NCI-H1417 (cell line): ENCODE data around the gene UPF2.
"Not testable (repeated sequence)": the region's sequence is repeated elsewhere in the genome, so short reads cannot be mapped to it uniquely, and the experiment has no call there.

Experiments
- DNase-seq, 3 experiments: peaks; one replicate each; lab custom pipeline; 2025; lab: John Stamatoyannopoulos, UW

The UPF2 gene, protein sequence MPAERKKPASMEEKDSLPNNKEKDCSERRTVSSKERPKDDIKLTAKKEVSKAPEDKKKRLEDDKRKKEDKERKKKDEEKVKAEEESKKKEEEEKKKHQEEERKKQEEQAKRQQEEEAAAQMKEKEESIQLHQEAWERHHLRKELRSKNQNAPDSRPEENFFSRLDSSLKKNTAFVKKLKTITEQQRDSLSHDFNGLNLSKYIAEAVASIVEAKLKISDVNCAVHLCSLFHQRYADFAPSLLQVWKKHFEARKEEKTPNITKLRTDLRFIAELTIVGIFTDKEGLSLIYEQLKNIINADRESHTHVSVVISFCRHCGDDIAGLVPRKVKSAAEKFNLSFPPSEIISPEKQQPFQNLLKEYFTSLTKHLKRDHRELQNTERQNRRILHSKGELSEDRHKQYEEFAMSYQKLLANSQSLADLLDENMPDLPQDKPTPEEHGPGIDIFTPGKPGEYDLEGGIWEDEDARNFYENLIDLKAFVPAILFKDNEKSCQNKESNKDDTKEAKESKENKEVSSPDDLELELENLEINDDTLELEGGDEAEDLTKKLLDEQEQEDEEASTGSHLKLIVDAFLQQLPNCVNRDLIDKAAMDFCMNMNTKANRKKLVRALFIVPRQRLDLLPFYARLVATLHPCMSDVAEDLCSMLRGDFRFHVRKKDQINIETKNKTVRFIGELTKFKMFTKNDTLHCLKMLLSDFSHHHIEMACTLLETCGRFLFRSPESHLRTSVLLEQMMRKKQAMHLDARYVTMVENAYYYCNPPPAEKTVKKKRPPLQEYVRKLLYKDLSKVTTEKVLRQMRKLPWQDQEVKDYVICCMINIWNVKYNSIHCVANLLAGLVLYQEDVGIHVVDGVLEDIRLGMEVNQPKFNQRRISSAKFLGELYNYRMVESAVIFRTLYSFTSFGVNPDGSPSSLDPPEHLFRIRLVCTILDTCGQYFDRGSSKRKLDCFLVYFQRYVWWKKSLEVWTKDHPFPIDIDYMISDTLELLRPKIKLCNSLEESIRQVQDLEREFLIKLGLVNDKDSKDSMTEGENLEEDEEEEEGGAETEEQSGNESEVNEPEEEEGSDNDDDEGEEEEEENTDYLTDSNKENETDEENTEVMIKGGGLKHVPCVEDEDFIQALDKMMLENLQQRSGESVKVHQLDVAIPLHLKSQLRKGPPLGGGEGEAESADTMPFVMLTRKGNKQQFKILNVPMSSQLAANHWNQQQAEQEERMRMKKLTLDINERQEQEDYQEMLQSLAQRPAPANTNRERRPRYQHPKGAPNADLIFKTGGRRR

GRCh38 chr10:12042797-12043651 is at the start of gene UPF2:
Gene UPF2, minus strand, starts transcription at chr10:12042809. Its CDS starts 7,386 bp downstream, at chr10:12035423.
- DNase-seq = peak; percentile 90 to 97 (median 93)

DNA sequence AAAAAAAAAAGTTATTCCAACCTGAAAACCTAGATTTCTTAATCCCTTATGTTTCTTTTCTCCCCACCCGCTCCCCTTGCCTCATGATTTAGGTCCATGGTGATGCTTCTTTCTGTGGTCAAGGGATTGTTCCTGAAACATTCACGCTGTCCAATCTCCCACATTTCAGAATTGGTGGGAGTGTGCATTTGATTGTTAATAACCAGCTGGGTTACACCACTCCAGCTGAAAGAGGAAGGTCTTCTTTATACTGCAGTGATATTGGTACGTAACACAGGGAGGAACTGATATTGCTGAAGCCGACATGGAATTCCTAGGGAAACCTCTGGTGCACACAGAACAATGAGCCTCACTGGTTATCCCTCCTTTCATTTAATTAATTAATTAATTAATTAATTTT is 48.8 kb upstream of the UPF2 start:
- no peak for DNase-seq

DNA sequence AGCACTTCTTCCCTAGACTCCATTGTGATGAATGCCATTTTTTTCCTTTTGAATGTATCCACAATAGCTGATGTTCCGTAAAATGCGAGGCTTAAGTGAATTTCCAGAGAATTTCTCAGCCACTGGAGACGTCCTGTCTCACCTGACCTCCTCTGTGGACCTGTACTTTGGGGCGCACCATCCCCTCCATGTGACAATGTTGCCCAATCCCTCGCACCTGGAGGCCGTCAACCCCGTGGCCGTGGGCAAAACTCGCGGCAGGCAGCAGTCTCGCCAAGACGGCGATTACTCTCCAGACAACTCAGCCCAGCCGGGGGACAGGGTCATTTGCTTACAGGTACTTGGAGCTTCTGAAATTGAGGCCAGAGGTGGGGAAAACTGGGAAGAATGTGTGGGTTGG is 46.3 kb upstream of the UPF2 start:
- DNase-seq = no peak

DNA sequence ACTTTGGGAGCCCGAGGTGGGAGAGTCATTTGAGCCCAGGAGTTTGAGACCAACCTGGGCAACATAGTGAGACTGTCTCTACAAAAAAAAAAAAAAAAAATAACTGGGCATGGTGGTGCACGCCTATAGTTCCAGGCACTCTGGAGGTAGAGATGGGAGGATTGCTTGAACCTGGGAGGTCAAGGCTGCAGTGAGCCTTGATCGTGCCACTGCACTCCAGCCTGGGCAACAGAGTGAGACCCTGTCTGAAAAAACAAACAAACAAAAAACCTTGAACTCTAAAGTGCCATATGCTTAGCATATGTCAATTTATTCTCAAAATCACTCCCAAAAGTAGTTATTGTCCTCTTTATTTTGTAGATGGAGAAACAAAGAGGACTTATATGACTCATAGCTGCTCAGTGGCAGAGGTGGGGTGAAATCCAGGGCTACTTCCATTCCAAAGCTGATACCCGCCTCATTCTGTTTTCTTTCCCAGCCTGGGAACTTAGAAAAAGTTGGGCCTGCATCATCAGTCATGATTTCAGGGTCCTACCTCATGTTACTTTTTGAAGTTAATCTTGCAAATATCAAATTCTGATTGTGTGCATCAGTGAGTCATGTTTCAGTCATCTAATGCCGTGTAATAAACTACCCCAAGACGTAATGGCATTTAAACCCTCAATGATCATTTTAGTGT is 39.4 kb upstream of the UPF2 start:
- DNase-seq = no peak

- no peak for DNase-seq
Measured at GRCh38 chr10:12081470-12081869, 38.9 kb upstream of the UPF2 start.

- no peak for DNase-seq
Measured at GRCh38 chr10:12077580-12078180, 35.1 kb upstream of the UPF2 start.

DNA sequence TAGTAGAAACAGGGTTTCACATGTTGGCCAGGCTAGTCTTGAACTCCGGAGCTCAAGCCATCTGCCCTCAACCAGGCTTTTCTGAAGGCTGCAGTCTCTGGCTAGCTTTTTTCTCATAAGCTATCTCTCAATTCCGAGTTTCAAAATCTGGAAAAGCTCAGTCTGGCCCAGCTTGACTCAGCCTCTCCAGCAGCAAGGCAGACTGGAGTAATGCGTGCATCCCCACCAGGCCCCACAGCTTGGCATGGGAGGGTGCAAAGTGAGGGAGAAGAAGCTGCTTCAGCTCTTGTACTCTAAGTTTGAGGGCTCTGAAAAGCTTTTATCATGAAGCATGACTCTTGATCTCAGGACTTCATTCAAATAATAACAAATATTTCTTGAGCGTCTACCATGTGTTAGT is 30.9 kb upstream of the UPF2 start:
- DNase-seq = no peak

DNA sequence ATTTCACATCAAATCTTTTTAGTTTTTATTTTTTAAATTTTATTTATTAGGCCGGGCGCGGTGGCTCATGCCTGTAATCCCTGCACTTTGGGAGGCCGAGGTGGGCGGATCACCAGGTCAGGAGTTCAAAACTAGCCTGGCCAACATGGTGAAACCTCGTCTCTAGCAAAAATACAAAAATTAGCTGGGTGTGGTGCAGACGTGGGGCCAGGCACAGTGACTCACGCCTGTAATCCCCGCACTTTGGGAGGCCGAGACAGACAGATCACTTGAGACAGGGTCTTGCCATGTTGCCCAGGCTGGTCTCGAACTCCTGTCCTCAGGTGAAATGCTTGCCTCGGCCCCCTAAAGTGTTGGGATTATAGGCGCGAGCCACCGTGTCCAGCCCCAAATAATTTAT is 28.8 kb upstream of the UPF2 start:
- not testable (repeated sequence) for DNase-seq

DNA sequence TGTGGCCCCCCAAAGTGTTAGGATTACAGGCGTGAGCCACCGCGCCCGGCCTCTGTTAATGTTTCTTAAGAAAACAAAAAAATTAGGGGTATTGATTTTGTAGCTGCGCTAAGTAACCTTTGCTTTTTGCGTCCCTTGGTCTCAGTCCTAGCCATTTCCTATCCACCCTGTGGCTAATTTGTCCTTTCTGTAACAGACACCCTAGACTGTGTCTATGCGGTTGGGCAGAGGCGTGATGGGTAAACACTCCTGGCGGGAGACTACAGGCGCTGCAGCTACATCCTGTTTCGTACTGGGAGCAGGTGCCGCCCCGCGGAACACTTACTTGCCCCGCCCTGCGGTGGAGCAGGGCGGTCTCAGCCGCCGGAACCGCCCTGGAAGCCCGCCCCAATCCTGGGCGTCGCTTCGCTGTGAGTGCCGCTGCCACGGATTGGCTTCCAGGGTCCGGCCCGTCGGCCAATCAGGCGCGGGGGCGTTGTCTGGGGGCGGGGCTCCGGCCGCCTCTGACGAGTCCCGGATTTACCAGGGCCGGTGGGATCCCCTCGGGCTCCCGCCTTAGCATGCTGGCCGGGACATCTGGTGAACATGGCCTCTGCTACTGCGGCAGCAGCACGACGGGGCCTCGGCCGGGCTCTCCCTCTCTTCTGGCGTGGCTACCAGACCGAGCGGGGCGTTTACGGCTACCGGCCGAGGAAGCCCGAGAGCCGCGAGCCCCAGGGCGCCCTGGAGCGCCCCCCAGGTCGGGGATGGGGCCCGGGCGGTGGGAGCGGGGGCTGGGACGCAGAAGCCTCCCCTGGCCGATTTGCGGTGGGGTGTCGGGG is 26.1 kb upstream of the UPF2 start, which contains the start of gene DHTKD1:
TSS of gene DHTKD1 (plus strand) at position 506 of the 821 bp plus-strand sequence. CDS start at position 586, 80 bp downstream.
- DNase-seq = peak; percentile 93 to 97 (median 93)

- DNase-seq = no peak
Measured at GRCh38 chr10:12067336-12067735, 24.7 kb upstream of the UPF2 start.

DNA sequence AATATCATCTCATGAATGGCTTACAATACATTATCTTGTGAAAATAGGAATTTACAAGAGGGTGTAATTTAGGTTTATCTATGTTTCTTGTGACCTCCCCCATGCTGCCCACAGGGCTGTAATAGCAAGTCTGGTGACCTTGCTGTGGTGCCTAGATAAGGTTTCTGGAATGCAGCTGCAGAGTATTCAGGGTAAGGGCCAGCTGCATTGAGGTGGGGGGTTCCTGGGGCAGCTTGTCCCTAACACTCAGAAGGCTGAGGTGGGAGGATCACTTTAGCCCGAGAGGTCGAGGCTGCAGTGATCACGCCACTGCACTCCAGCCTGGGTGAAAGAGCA is 20.8 kb upstream of the UPF2 start:
- no peak for DNase-seq

- DNase-seq = no peak
Measured at GRCh38 chr10:12062754-12063482, 20.3 kb upstream of the UPF2 start.

DNA sequence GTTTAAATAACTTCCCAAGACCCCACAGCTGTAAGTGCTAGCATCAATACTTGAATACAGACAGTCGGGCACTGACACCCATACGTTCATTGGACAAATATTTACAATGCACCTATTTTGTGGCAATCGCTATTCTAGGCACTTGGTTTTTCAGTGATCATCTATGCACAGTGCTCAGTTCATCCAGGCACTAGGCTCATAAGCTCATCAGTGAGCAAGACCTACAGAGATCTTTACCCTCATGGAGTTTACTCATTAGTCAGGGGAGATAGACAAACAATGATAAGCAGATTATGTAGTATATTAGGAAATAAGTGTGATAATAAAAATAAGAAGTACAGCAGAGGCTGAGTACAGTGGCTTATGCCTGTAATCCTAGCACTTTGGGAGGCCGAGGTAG is 18.5 kb upstream of the UPF2 start:
- no peak for DNase-seq

GRCh38 chr10:12056748-12057147 is 14.1 kb upstream of the UPF2 start:
- DNase-seq = no peak

- DNase-seq = no peak
Measured at GRCh38 chr10:12055732-12056131, 13.1 kb upstream of the UPF2 start.

DNA sequence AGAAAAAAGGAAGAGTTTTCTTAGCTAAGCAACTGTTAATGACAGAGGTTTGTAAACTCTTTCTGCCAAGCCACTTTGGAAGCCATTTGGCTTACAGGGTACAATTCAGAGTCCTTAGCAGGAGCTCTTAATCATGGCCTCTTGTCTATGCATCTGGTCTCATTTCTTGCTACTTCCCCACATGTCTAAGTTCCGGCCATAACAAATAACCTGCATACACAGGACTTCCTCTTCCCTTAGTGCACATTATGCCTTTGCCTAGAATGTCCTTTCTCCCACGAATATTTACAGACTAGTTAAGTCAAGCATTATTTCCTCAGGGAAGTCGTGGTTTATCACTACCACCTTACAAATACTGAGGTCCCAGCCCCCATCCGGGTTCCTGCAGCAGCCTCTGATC is 8.6 kb upstream of the UPF2 start:
- DNase-seq = no peak

- peak in 1 of 3 experiments; percentile 25 for DNase-seq
Measured at GRCh38 chr10:12050528-12050927, 7.9 kb upstream of the UPF2 start.

DNA sequence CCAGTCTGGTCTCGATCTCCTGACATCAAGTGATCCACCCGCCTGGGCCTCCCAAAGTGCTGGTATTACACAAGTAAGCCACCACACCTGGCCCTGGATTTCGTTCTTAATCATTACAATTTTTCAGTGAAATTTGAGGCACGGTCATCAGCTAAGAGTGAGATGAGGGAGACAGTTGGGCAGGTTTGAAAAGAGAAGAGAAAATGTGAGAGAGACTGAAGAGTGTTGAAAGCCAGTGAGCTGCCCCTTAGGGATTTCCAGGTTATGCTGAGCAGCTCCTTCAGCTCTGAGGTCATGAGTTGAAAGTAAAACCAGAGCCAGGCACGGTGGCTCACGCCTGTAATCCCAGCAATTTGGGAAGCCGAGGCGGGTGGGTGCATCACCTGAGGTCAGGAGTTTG is 5.9 kb upstream of the UPF2 start:
- DNase-seq = no peak

DNA sequence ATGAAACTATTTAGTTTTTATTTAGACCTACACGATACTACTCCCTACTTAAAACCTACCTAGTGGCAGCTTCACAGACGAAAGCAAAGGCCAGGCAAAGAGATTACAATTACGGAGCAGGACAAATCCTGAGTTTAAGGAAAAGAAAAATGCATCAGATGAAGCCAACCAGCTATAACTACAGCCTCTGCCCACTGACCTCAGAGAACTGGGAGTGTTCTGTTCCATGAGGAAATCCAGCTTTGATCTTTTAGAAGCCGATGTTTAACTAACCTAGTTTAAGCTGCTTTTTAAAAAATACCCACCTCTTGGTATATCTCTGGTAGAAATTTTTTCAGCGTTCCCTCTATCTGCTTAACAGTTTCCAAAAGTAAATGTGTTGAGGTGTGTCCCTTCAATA is 3.0 kb upstream of the UPF2 start:
- DNase-seq = no peak
